Stimulated activated CD4-positive, alpha-beta T cell treated with anti-CD3 and anti-CD28 coated beads, Interleukin-4, amount 100 ng/mL, for 1 hour (primary cell): ENCODE results near the gene COL3A1.

ENCODE experiments used
- DNase-seq: peaks from one replicate; pipeline ENCODE4 v3.0.0-alpha.2; 2020

Gene COL3A1

GRCh38 chr2:189018631-189019030, 44.5 kb downstream of the COL3A1 start:
- DNase-seq = no peak

- no peak for DNase-seq
These were observed 46.0 kb downstream of the COL3A1 start for GRCh38 chr2:189020179-189020578.

DNA sequence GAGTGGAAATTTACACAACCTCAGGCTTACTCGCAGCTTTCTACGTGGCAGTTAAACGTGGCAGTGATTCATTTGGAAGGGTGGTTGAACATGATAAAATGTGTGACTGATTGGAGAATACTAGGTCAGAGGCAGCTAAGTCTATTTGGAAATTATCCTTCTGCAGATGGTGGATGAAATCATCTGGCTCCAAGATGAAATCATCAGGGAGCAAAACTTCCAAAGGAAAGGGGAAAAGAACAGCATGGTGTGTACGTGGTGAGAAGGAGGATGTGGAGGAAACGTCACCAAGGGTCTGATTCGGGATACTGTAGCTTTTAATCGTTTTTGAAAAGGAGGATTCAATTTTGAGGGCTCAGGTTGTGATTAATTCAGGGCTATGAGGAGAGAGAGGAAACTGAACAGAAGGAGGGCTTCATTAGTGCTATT, 47.9 kb downstream of the COL3A1 start:
- no peak for DNase-seq

DNA sequence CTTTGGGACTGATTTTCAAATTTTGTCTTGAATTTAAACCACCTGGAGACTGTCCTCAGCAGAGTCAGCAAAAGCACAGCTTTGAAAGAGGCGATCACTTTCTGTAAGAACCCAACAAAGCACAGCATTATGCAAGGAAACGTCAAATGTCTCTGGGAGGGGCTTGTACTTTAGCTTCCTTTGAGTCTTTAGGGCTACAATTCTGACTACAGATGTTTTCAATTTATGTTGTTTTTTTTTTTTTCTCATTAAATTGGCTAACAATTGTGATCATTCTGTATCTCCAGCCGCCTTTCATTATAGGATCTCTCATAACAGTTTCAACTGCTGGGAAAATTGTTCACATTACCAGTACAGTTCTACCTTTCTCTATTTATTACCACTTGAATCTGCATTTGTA, 48.3 kb downstream of the COL3A1 start:
- DNase-seq = no peak

DNA sequence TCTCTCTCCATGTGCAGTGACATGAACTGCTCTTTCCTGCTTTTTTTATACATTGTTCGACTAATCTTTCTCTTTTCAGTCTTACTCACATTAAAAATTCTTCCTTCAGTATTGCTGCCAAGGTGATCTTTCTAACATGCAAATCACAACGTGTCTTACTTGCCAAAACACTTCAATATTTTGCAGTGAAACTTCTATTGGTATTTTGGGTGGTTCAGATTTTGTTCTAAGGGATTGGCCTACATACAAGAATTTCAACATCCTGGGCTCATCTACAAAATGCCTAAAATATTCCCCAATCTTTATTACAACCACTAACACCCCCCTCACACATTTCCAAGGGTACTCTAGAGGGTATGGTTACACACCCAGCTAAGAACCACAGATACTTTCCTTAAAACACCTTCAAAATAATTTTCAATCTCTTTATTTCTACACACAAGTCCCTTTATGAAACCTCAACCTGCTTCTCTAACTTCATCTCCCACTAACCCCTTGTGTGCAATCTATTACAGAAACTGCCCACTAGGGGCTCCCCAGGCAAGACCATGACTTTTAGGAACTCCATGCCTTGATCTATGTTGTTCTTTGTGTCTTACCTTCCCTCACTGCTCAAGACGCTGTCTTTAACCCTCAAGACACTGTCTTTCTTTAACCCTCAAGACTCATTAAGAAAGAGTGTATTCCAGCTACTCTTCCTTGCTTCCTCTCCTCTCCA, 50.9 kb downstream of the COL3A1 start:
- no peak for DNase-seq

- DNase-seq = no peak
These were observed 63.3 kb downstream of the COL3A1 start for GRCh38 chr2:189037518-189037917.

DNA sequence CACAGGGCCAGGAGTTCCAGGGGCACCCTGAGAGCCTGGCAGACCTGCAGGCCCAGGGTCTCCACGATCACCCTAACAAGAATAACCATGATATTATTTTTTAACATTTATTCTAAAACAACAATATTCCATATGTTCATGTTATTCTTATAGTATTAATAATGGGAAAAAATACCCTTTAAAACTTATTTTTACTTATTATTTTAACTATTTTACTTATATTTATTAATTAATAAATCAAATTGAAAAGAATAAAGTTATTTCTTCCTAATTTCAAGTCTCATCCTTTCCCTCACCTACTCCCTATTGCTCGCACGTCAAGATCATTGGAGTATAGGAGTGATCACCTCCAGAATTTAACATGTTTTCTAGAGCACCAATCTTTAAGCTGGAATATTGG, 71.7 kb downstream of the COL3A1 start:
- no peak for DNase-seq

- no peak for DNase-seq
These were observed 72.1 kb downstream of the COL3A1 start for GRCh38 chr2:189046320-189046719.

GRCh38 chr2:189047171-189047888, 73.2 kb downstream of the COL3A1 start:
- DNase-seq = no peak

DNA sequence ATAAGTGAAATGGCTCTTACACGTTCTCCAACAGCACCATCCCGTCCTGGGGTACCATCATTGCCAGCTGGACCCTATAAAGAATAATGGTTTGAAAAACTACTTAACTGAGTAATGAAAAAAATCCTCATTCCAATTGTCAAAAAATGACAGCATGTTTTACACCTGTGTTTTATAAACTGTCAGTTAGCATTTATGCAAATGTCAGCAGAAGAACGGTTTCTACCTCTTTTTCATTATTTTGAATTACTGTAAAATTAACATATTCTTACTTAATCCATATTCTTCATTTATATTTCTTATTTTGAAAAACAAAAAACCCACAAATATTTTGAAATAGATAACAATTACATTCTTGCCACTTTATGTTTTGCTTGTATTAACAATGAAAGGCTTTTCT, 74.0 kb downstream of the COL3A1 start:
- no peak for DNase-seq

DNA sequence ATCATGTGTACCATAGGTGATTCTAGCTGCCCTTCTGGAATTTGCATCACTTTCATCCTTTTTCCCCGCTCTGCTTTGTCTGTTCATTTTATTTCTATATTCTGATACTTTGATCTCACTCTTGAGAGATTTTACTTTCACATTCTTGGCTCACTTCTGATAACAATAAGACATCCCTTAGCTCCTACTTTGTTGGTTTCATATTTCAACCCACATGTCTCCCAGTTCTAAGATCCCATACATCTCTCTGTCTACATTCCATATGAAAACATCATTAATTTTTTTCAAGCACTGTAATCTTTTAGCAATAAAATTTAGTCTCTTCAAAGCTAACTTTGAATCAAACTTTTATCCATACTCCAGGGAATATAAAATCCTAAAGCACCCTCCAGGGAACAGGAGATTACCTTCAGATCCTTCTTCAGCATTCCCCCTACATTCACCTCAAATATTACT, 75.6 kb downstream of the COL3A1 start:
- no peak for DNase-seq

GRCh38 chr2:189050165-189050712, 76.1 kb downstream of the COL3A1 start:
- DNase-seq = no peak

- no peak for DNase-seq
These were observed 82.3 kb downstream of the COL3A1 start for GRCh38 chr2:189056200-189057106.

GRCh38 chr2:189057316-189057715, 83.1 kb downstream of the COL3A1 start:
- no peak for DNase-seq

- no peak for DNase-seq
These were observed 86.0 kb downstream of the COL3A1 start for GRCh38 chr2:189060096-189060642.
